HUES64 (cell line): ENCODE measurements around the gene CCDC195.

Experiments used
- H3K27ac ChIP-seq: 2 replicates; pipeline ENCODE4 v1.7.0; 2013; ENCODE audit warnings: low read depth, low read length, inconsistent platforms
- H3K27me3 ChIP-seq: 2 replicates; pipeline ENCODE4 v1.6.1; 2013; ENCODE audit warnings: mild to moderate bottlenecking, low read length; ENCODE audit not compliant: insufficient read depth
- H3K36me3 ChIP-seq: 2 replicates; pipeline ENCODE4 v1.6.1; 2013; ENCODE audit warnings: mild to moderate bottlenecking, low read length; ENCODE audit not compliant: insufficient read depth
- H3K4me1 ChIP-seq: 2 replicates; pipeline ENCODE4 v1.6.1; 2013; ENCODE audit warnings: mild to moderate bottlenecking, low read length, moderate library complexity; ENCODE audit not compliant: insufficient read depth
- H3K4me3 ChIP-seq: 2 replicates; pipeline ENCODE4 v1.5.1; 2013; ENCODE audit warnings: mild to moderate bottlenecking, low read length, moderate library complexity
- H3K9ac ChIP-seq: 2 replicates; pipeline ENCODE4 v1.6.1; 2013; ENCODE audit warnings: mild to moderate bottlenecking, low read depth, low read length
- H3K9me3 ChIP-seq: 2 replicates; pipeline ENCODE4 v1.6.1; 2013; ENCODE audit warnings: low read depth, low read length; ENCODE audit not compliant: insufficient read depth
- WGBS: fragments of 150-250, 120-280 bp; methylation state at CpG from one replicate; pipeline ENCODE4 v1.1.7; 2013; ENCODE audit warnings: missing lambda C conversion rate; 5-methylcytosine and 5-hydroxymethylcytosine counted together

Gene CCDC195

DNA sequence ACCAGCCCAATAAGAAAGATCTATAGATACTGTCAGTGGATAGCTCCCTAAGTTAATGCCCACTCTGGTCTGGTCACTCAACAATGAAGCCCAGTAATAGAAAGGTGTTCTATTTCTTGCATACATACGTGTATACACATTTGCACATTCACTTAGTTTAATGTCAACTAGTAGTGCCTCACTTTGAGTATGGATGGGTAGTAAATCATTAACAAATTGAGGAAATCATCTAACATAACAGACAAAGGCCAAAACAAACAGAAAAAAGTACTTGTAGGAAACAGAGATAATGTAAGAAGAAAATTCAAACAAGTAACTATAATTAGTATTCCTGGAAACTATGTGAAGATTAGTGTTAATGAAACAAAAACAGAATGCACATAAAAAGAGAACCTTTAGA, 13.3 kb upstream of the CCDC195 start:
- no peak overlapping the region for H3K4me3 ChIP-seq
- H3K9me3 ChIP-seq: 0 out of 2 replicates have a peak, but pooled peaks cover 5% of the 10 kb centered on the region
- H3K36me3 ChIP-seq: no peaks in the 10 kb centered on the region
- H3K27ac ChIP-seq: no peak overlapping the region
- H3K9ac ChIP-seq: no peak overlapping the region
- H3K27me3 ChIP-seq: no peaks in the 10 kb centered on the region
- no CpG with 5 or more reads among the region's 1 CpG for WGBS
- H3K4me1 ChIP-seq: no peaks in the 10 kb centered on the region

DNA sequence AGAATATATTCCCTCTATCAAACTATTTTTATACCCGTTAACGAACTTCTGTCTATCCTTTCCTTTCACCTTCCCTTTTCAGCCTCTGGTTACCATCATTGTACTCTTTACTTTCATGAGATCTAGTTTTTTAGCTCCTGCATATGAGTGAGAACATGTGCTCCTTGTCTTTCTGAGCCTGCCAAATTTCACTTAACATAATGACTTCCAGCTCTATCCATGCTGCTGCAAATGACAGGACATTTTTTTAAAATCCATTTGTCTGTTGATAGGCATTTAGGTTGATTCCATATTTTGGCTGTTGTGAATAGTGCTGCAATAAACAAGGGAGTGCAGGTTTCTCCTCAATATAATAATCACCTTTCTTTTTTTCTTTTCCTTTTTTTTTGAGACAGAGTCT, 8.2 kb upstream of the CCDC195 start:
- no peak overlapping the region for H3K9ac ChIP-seq
- H3K27me3 ChIP-seq: no peaks in the 10 kb centered on the region
- H3K4me1 ChIP-seq: no peaks in the 10 kb centered on the region
- H3K9me3 ChIP-seq: no peaks in the 10 kb centered on the region
- 96% methylated on average over 2 of the region's 2 CpGs for WGBS
- H3K27ac ChIP-seq: no peak overlapping the region
- no peak overlapping the region for H3K4me3 ChIP-seq
- no peaks in the 10 kb centered on the region for H3K36me3 ChIP-seq

DNA sequence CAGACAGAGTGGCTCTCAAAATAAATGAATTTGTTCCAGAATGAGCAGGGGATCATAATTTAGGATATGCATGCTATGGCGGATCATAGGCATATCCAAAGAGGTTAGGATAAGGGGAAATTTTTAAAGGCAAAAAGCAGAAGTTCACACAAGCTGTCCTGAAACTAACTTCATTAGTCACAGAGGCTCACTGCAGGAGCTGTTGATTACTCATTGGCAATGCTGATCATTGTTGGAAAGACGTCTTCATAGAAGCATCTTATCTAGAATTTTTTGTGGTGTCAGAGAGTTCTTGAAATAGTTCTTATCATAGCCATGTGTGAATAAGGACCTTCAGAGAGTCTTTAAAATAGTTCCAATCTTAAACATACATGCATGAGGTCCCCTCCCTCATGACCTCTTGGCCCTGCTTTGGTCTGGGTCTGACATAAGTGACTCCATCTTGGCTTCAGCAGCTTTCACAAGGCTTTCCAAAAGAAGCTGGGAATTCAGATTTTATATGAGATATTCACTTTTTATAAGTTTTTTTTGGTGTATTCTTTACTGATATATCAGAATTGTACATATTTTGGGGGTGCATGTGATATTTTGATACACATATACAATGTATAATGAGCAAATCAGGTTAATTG, 7.5 kb upstream of the CCDC195 start:
- WGBS: 92% methylated on average over 2 of the region's 2 CpGs

DNA sequence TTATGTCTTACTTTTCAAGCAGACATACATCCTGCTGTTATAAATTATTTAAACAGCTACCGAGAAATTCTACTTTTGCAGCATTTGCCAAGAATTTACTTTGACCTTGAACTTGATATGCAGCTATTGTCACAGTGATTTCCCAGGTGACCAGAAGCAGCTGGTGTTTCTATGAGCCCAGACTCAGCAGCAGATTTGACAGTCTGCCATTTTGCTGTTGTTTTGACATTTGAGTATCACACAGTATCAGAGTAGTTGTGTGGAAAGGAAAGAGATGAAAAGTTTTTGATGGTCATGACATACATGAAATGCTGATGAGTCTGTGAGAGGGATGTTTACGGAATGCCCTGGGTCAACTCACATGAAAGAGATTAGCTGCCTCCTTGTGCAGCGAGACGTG, 6.6 kb upstream of the CCDC195 start:
- H3K36me3 ChIP-seq: no peaks in the 10 kb centered on the region

More for the DNA sequence above, 7.5 kb upstream of the CCDC195 start:
- Histone ChIP-seq H3K27ac (no peak overlapping the region), H3K27me3 (no peaks in the 10 kb centered on the region), H3K9me3 (no peaks in the 10 kb centered on the region), H3K36me3 (no peaks in the 10 kb centered on the region), H3K4me3 (no peak overlapping the region), H3K4me1 (no peaks in the 10 kb centered on the region), H3K9ac (no peak overlapping the region)

DNA sequence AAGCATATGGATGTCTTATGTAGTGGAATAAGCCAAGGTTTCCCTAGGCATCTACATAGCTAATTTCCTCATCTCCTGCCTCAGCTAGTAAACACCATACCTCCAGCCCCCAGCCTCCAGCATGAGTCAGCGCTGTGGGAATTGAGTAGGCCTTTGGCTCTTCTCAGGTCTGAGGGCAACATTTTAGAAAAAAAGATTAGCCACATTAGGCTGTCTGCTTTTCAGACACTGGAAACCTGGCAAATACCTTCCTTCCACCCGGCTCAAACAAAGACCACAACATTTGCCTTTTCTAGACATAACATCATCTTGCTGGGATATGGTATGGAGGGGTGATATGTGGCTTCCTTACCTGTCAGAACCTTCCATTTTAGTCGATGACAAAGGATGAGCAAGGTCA, 6.1 kb upstream of the CCDC195 start:
- 87% methylated on average over 3 of the region's 3 CpGs for WGBS
- H3K27ac ChIP-seq: no peak overlapping the region

More for the DNA sequence above, 6.6 kb upstream of the CCDC195 start:
- Histone ChIP-seq H3K9ac (no peak overlapping the region), H3K4me3 (no peak overlapping the region), H3K27me3 (no peaks in the 10 kb centered on the region), H3K4me1 (no peaks in the 10 kb centered on the region), H3K27ac (no peak overlapping the region), H3K9me3 (no peaks in the 10 kb centered on the region)
- WGBS: 97% methylated on average over 4 of the region's 4 CpGs

DNA sequence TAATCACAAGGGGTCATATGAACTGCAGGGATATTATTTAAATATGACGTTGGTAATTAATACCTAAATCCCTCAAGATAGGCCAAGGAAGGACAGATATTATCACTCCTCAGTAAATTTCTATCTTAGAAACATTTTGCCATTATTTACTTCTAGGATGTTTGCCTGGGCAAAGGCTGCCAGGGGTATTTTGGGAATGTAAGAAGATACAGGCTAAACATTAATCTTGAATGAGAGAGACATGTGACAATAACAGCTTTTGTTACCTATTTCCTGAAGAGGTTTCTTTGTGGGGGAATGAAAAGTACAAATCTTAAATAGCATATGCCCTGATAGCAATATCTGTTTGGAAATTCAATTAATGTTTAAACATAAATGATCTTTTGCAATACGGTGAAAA, 756 bp upstream of the CCDC195 start:
- WGBS: 100% methylated on average over 1 of the region's 2 CpGs
- no peaks in the 10 kb centered on the region for H3K36me3 ChIP-seq
- no peak overlapping the region for H3K27ac ChIP-seq
- H3K27me3 ChIP-seq: no peaks in the 10 kb centered on the region
- no peak overlapping the region for H3K4me3 ChIP-seq
- H3K9me3 ChIP-seq: no peaks in the 10 kb centered on the region
- H3K4me1 ChIP-seq: no peaks in the 10 kb centered on the region
- H3K9ac ChIP-seq: no peak overlapping the region

More for the DNA sequence above, 6.1 kb upstream of the CCDC195 start:
- no peaks in the 10 kb centered on the region for H3K4me1 ChIP-seq
- no peak overlapping the region for H3K4me3 ChIP-seq
- H3K36me3 ChIP-seq: no peaks in the 10 kb centered on the region
- H3K9ac ChIP-seq: no peak overlapping the region
- H3K9me3 ChIP-seq: no peaks in the 10 kb centered on the region
- no peaks in the 10 kb centered on the region for H3K27me3 ChIP-seq

DNA sequence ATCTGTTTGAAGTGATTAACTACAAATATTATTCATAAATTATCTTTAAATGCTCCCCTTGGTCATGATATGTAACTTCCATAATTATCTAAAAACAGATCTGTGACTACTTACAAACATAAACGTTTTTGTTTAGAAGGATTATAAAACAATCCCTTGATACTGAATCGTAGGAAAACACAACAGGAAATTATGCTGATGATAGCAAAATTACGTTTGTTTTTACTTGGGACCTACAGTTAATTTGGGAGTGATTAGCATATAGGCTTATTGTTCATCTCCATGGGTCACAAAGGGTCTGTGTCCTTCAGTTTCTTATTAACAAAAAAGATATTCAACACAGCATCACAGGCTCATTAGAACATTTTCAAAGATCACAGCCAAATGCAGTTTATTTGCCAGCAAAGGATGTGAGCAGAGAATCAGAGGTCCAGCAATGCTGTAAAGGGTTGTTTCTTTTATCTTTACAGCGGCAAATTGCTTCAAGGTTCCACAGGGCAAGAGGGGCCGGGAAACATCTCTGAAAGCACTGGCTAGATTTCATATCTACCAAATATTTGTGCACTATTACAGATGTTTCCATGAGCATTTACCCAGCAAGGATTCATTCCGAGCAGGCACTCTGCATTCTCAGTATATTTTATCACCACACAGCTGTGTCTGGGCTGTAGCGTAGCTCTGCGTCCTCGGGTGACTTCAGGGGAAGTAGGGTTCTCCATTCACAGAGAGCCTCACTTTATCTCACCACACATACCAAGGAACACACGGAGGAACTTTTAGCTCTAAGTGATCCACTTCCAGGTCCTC, 4.1 kb downstream of the CCDC195 start:
- Histone ChIP-seq H3K27me3 (no peaks in the 10 kb centered on the region), H3K4me3 (no peak overlapping the region), H3K36me3 (no peaks in the 10 kb centered on the region), H3K9me3 (no peaks in the 10 kb centered on the region), H3K4me1 (no peaks in the 10 kb centered on the region), H3K9ac (no peak overlapping the region), H3K27ac (no peak overlapping the region)
- WGBS: 90% methylated on average over 10 of the region's 10 CpGs

DNA sequence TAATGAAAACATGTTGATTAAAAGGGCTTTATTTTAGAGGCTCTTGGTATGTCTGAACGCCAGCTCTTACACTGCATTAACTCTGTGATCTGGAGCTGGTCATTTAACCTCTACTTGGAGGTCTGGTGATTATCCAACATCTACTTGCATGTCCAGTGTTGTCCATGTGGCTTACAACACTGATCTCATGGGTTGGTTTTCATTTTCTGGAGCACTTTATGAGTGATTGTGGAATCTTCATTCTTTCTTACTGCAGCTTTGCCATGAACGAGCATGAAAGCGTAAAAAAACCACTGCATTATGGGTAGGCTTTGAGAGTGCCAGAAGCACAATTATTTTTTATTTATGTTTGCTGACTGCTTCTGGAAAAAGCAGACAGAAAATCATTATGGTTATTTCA, 4.8 kb downstream of the CCDC195 start:
- Histone ChIP-seq H3K9me3 (no peaks in the 10 kb centered on the region), H3K9ac (no peak overlapping the region), H3K4me1 (no peaks in the 10 kb centered on the region), H3K4me3 (no peak overlapping the region), H3K36me3 (no peaks in the 10 kb centered on the region), H3K27ac (no peak overlapping the region), H3K27me3 (no peaks in the 10 kb centered on the region)
- 94% methylated on average over 3 of the region's 3 CpGs for WGBS

DNA sequence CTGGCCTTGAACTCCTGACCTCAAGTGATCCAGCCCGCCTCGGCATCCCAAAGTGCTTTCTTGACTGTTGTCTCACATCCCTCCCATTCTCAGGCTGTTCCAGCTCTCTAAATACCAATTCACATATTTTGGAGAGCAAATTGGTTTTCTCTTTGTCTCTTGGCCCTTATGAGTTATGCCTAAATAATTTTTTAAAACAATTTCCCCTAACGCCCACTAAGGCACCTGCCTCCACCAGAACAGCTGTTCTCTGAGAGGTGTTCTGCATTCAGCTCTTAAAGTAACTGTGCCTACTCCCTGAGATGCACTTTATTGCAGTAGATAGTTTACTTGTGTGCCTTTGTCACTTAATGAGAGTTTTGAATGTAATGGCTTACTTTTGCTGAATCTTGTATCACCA, 6.9 kb downstream of the CCDC195 start:
- Histone ChIP-seq H3K9ac (no peak overlapping the region), H3K27ac (no peak overlapping the region)
- 92% methylated on average over 3 of the region's 3 CpGs for WGBS

DNA sequence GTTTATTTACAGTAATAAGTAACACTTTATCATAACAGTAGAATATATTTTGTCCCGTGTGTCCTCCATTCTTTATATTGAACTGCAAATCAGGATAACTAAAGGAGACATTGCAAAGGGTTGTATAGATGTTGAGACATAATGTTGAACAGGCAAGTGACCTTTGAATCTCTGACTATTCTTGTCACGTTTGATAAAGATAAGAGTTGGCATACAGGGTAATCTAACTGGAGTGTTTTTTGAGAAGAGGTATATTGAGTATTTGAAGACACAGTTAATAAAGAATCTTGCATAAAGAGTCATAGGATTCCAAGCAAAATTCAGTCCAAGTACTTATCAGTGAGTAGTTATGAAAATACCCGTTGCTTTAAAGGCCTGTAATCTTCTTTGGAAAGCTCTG, 21.7 kb downstream of the CCDC195 start:
- 92% methylated on average over 3 of the region's 3 CpGs for WGBS
- H3K4me3 ChIP-seq: no peak overlapping the region
- H3K9ac ChIP-seq: no peak overlapping the region
- H3K27ac ChIP-seq: no peak overlapping the region
- no peaks in the 10 kb centered on the region for H3K4me1 ChIP-seq
- H3K27me3 ChIP-seq: no peaks in the 10 kb centered on the region
- H3K9me3 ChIP-seq: no peaks in the 10 kb centered on the region
- no peaks in the 10 kb centered on the region for H3K36me3 ChIP-seq

More for the DNA sequence above, 6.9 kb downstream of the CCDC195 start:
- H3K4me1 ChIP-seq: no peaks in the 10 kb centered on the region
- no peak overlapping the region for H3K4me3 ChIP-seq
- no peaks in the 10 kb centered on the region for H3K27me3 ChIP-seq
- no peaks in the 10 kb centered on the region for H3K9me3 ChIP-seq
- no peaks in the 10 kb centered on the region for H3K36me3 ChIP-seq

DNA sequence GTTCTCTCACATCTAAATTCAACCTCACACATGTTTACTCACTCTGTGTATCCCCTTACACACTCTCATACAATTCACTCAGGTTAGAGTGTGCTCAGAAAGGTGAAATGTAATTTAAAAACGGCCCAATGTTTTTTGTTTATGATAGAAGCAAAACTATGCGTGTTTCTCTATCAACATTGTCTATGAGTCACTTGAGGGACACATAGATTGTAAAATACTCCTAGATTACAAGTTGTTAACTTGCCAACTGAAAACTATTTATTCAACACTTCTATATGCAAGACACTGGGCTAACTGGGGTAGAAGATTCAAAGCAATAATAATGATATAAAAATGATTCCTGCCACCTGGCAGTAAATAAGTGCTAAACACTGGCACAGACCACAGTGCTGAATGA, 24.6 kb downstream of the CCDC195 start:
- WGBS: 100% methylated on average over 1 of the region's 2 CpGs
- no peaks in the 10 kb centered on the region for H3K27me3 ChIP-seq
- no peak overlapping the region for H3K4me3 ChIP-seq

More for the DNA sequence above, 24.6 kb downstream of the CCDC195 start:
- Histone ChIP-seq H3K36me3 (no peaks in the 10 kb centered on the region), H3K9me3 (no peaks in the 10 kb centered on the region), H3K4me1 (no peaks in the 10 kb centered on the region), H3K9ac (no peak overlapping the region), H3K27ac (no peak overlapping the region)
